ENCODE results near the gene TRPV4. TPM values are rescaled to one million over a fixed set of nuclear protein-coding genes. Genes with fewer than 3 reads are reported as not detected.

Gene TRPV4
- 1 to 10 TPM; 2.2 to 9.7 (median 5.4) TPM for total RNA-seq

GRCh38 chr12:109833307-109834189 lies at the start of gene TRPV4:
TSS of gene TRPV4 (minus strand) at chr12:109833398. CDS start at chr12:109814796, 18,602 bp downstream.
- TF ChIP-seq POLR2A (IDR thresholded peaks at IDR 0.05) (no peak), POLR2AphosphoS5 (IDR thresholded peaks at IDR 0.05) (no peak), EP300 (IDR thresholded peaks at IDR 0.05) (no peak)
- TF ChIP-seq, protein P1, sequence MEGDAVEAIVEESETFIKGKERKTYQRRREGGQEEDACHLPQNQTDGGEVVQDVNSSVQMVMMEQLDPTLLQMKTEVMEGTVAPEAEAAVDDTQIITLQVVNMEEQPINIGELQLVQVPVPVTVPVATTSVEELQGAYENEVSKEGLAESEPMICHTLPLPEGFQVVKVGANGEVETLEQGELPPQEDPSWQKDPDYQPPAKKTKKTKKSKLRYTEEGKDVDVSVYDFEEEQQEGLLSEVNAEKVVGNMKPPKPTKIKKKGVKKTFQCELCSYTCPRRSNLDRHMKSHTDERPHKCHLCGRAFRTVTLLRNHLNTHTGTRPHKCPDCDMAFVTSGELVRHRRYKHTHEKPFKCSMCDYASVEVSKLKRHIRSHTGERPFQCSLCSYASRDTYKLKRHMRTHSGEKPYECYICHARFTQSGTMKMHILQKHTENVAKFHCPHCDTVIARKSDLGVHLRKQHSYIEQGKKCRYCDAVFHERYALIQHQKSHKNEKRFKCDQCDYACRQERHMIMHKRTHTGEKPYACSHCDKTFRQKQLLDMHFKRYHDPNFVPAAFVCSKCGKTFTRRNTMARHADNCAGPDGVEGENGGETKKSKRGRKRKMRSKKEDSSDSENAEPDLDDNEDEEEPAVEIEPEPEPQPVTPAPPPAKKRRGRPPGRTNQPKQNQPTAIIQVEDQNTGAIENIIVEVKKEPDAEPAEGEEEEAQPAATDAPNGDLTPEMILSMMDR (IDR thresholded peaks at IDR 0.05), result no peak
- ATAC-seq (ENCODE audit: low FRiP score in 2 of 2) (peak in 1 of 2 donors; percentile 90), DNase-seq (peak in 1 of 2 donors; percentile 90)
- Histone ChIP-seq H3K27me3 (peaks cover 0 to 17% (median 2%) of the 10 kb centered on the region in 4 donors), H3K4me1 (peaks cover 3 to 11% (median 6%) of the 10 kb centered on the region in 4 donors), H3K9me3 (no peaks in the 10 kb centered on the region), H3K4me3 (peak within 1 kb of the TSS in 3 of 4 donors; percentile 39 to 48 (median 48)), H3K27ac (peak within 1 kb of the TSS in 1 of 4 donors; percentile 14), H3K36me3 (no peaks in the 10 kb centered on the region)
- whole genome bisulfite sequencing, 2 donors, result 65 to 73% methylated on average over 9 to 20 of the region's 67 CpGs

DNA sequence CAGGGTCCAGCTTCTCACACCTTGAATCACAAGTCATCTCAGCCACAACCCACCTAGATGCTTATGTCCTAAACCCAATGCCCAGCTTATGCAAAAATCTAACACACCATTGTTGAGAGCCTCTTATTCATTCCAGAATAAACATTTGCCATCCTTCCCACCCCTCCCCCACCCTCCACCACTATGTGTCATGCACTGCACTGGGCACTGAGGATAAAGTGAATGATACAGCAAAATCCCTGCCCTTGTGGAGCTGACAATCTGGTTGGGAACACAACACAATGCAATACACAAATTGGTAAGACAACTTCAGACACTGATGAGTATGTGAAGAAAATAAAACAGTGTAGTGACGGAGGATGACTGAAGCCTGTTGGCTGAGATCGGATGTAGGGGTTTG lies 48.6 kb upstream of the TRPV4 start:
- no peak for DNase-seq

DNA sequence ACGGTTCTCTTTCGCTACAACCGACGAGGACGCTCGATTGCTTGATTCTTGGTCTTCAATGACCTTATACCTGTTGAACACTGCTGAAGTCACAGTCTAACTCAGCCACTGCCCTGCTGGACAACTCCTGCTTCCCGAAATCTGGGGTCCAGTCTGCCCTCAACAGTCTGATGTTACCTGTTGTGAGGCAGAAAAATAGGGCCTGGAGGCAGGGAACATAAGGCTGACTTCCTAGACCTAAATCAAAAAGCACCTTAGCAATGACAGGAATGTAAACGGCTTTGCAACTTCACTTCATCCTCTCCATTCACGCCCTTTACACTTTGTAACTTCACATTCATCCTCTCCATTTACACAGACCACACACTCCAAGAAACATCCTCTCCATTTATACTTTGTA lies 47.7 kb upstream of the TRPV4 start:
- Histone ChIP-seq H3K27me3 (no peaks in the 10 kb centered on the region), H3K9me3 (no peaks in the 10 kb centered on the region), H3K4me1 (peaks cover 22 to 46% (median 32%) of the 10 kb centered on the region in 4 donors), H3K36me3 (no peaks in the 10 kb centered on the region), H3K4me3 (peak overlapping the region; percentile 38 to 95 (median 75)), H3K27ac (peak overlapping the region; percentile 42 to 92 (median 74))
- no peak for TF ChIP-seq POLR2AphosphoS5 (IDR thresholded peaks at IDR 0.05)
- peak in 1 of 2 donors; percentile 3 for ATAC-seq (ENCODE audit: low FRiP score in 2 of 2)
- no peak for DNase-seq
- WGBS, 2 donors, result 8 to 11% methylated on average over 9 of the region's 9 CpGs

More for the DNA sequence above, 48.6 kb upstream of the TRPV4 start:
- H3K36me3 ChIP-seq, result no peaks in the 10 kb centered on the region
- H3K27me3 ChIP-seq, result no peaks in the 10 kb centered on the region
- H3K27ac ChIP-seq, result no peak overlapping the region
- TF ChIP-seq POLR2A (IDR thresholded peaks at IDR 0.05), result no peak
- no peak for TF ChIP-seq EP300 (IDR thresholded peaks at IDR 0.05)
- TF ChIP-seq, protein P1 (IDR thresholded peaks at IDR 0.05), result no peak
- no peak for TF ChIP-seq POLR2AphosphoS5 (IDR thresholded peaks at IDR 0.05)
- ATAC-seq (ENCODE audit: low FRiP score in 2 of 2), result no peak
- H3K4me1 ChIP-seq, result peaks cover 22 to 38% (median 28%) of the 10 kb centered on the region in 4 donors
- no peaks in the 10 kb centered on the region for H3K9me3 ChIP-seq
- WGBS, 2 donors, result 93 to 97% methylated on average over 2 of the region's 2 CpGs
- H3K4me3 ChIP-seq, result no peak overlapping the region

GRCh38 chr12:109880043-109880931 lies 47.1 kb upstream of the TRPV4 start, which contains the start of gene GLTP:
TSS of gene GLTP (minus strand) at chr12:109880541. CDS start at chr12:109880374, 167 bp downstream.
- no peaks in the 10 kb centered on the region for H3K36me3 ChIP-seq
- H3K27me3 ChIP-seq, result no peaks in the 10 kb centered on the region
- DNase-seq (peak; percentile 90 to 99), ATAC-seq (ENCODE audit: low FRiP score in 2 of 2) (peak; percentile 94 to 98)
- peaks cover 28 to 53% (median 37%) of the 10 kb centered on the region in 4 donors for H3K4me1 ChIP-seq
- H3K27ac ChIP-seq, result peak within 1 kb of the TSS; percentile 75 to 92 (median 88)
- 1% methylated on average over 17 to 65 of the region's 92 CpGs for WGBS, 2 donors
- no peaks in the 10 kb centered on the region for H3K9me3 ChIP-seq
- TF ChIP-seq POLR2A (IDR thresholded peaks at IDR 0.05) (peak in 3 of 4 donors; percentile 39 to 52 (median 47)), POLR2AphosphoS5 (IDR thresholded peaks at IDR 0.05) (no peak), EP300 (IDR thresholded peaks at IDR 0.05) (no peak)
- TF ChIP-seq, protein P1 (IDR thresholded peaks at IDR 0.05), result peak; percentile 87 to 100 (median 99)
- peak within 1 kb of the TSS; percentile 46 to 95 (median 75) for H3K4me3 ChIP-seq
